T-cell (primary cell): ENCODE measurements around the gene PSMB3. TPM values are rescaled to one million over a fixed set of nuclear protein-coding genes. Genes with fewer than 3 reads are reported as not detected.

Experiments
- ATAC-seq, 4 experiments: fragments of 200-7000 bp in 3 of 4; fragments of 150-1000 bp in 1 of 4; cut with Tn5 transposase; replicated peaks in 1 of 4; 1 replicate in 3 of 4; 2 replicates in 1 of 4; pipeline ENCODE4 v1.10.0; 2021; ENCODE audit warnings: moderate library complexity in 3 of 4, mild to moderate bottlenecking in 2 of 4, moderate number of reproducible peaks in 1 of 4
- CTCF ChIA-PET, 2 donors: fragments of 300-600 bp; sonication (Branson Sonifier 250); formaldehyde crosslinking; loops; one replicate each; lab custom pipeline; 2022; ENCODE audit warnings: antibody characterized with exemption in 2 of 2; lab: Charles Lee
- POLR2A ChIA-PET, 2 donors: fragments of 300-600 bp; sonication (Branson Sonifier 250); formaldehyde crosslinking; loops; one replicate each; lab custom pipeline; 2022; ENCODE audit warnings: antibody characterized with exemption in 2 of 2; lab: Charles Lee
- DNase-seq, 35 experiments: peaks; one replicate each; pipeline versions ENCODE4 v3.0.0 to v3.0.0-alpha.2; 2013 to 2023
- H3K27ac ChIP-seq: one replicate; pipeline ENCODE4 v1.5.1; 2013; ENCODE audit warnings: low read length
- H3K27me3 ChIP-seq, 2 experiments: replicated peaks in 1 of 2; 1 replicate in 1 of 2; 2 replicates in 1 of 2; pipeline versions ENCODE4 v1.6.1 to v1.7.0; 2013; ENCODE audit warnings: low read length in 1 of 2, mixed read lengths in 1 of 2; ENCODE audit not compliant: control insufficient read depth in 2 of 2, insufficient read depth in 2 of 2; ENCODE audit errors: extremely low read depth in 1 of 2
- H3K36me3 ChIP-seq, 2 donors: 1 replicate in 1 of 2; 2 replicates in 1 of 2; pipeline versions ENCODE4 v1.6.1 to v1.7.0; 2013; ENCODE audit warnings: low read length in 1 of 2; ENCODE audit not compliant: control insufficient read depth in 2 of 2, insufficient read depth in 1 of 2; ENCODE audit errors: extremely low read depth in 1 of 2
- H3K4me1 ChIP-seq, 2 experiments: 1 replicate in 1 of 2; 2 replicates in 1 of 2; pipeline versions ENCODE4 v1.6.1 to v1.7.0; 2013; ENCODE audit warnings: low read length in 2 of 2, mixed read lengths in 1 of 2; ENCODE audit not compliant: insufficient read depth in 2 of 2, control insufficient read depth in 1 of 2; ENCODE audit errors: extremely low read depth in 1 of 2
- H3K4me3 ChIP-seq, 2 donors: 1 replicate in 1 of 2; 2 replicates in 1 of 2; pipeline versions ENCODE4 v1.5.1 to v1.7.0; 2013; ENCODE audit warnings: mild to moderate bottlenecking in 2 of 2, low read length in 1 of 2, moderate library complexity in 1 of 2; ENCODE audit not compliant: control insufficient read depth in 1 of 2; ENCODE audit errors: extremely low read depth in 1 of 2
- H3K9me3 ChIP-seq: 2 replicates; pipeline ENCODE4 v1.7.0; 2013
- H3K27ac Mint-ChIP-seq, 2 donors: one replicate each; pipeline ENCODE4 v1.8.0; 2020 to 2021; ENCODE audit warnings: mild to moderate bottlenecking in 2 of 2, mixed read lengths in 2 of 2
- H3K27me3 Mint-ChIP-seq, 2 donors: one replicate each; pipeline ENCODE4 v1.8.0; 2021 to 2022; ENCODE audit warnings: mixed read lengths in 2 of 2
- H3K36me3 Mint-ChIP-seq: one replicate; pipeline ENCODE4 v1.8.0; 2021; ENCODE audit warnings: mixed read lengths
- H3K4me1 Mint-ChIP-seq, 3 donors: one replicate each; pipeline ENCODE4 v1.8.0; 2020 to 2022; ENCODE audit warnings: mixed read lengths in 3 of 3, mild to moderate bottlenecking in 1 of 3
- H3K4me3 Mint-ChIP-seq, 3 donors: one replicate each; pipeline ENCODE4 v1.8.0; 2020 to 2022; ENCODE audit warnings: mild to moderate bottlenecking in 3 of 3, mixed read lengths in 3 of 3, moderate library complexity in 3 of 3
- H3K9me3 Mint-ChIP-seq, 3 donors: one replicate each; pipeline ENCODE4 v1.8.0; 2020 to 2022; ENCODE audit warnings: mixed read lengths in 3 of 3
- WGBS: methylation state at CpG from one replicate; pipeline ENCODE4 v1.1.5; 2013; ENCODE audit warnings: missing lambda C conversion rate; ENCODE audit not compliant: insufficient coverage; 5-methylcytosine and 5-hydroxymethylcytosine counted together
- total RNA-seq, 35 experiments: library from RNA in 6 of 35; stranded (reverse) in 6 of 35; fragments of 120-200 nt in 1 of 35; gene quantifications; one replicate each; pipeline versions ENCODE4 v1.2.1 to v1.2.4 and lab custom pipeline; 2013 to 2026

PSMB3 gene
- total RNA-seq, 5 donors from 2014 or later (not counting 1 experiment from before 2014, with no cell fraction given) = 81.2 to 116 (median 104) TPM

DNA sequence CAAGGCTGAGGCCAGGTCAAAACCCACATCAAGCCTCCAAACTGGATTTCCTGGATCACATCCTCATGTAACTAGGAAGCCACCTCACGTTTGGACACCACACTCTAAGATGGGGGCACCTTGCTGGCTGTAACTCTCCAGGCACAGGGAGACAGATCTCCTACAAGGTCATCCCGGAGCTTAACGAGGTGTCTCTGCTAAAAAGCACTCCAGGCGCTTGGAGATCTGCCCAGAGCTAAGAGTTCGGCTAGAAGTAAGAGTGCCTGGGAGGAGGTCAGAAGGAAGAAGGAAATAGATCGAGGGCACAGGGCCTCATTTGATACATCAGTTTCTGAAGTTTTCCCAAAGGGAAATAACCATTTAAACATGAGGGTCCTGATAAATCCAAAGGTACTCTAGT is 15.9 kb downstream of the PSMB3 start:
- Histone ChIP-seq H3K4me3 (no peak overlapping the region), H3K4me1 (no peaks in the 10 kb centered on the region), H3K27ac (no peak overlapping the region), H3K9me3 (no peaks in the 10 kb centered on the region), H3K27me3 (no peaks in the 10 kb centered on the region), H3K36me3 (peaks cover 10 to 91% of the 10 kb centered on the region in 2 donors)
- POLR2A ChIA-PET = no interaction called here
- H3K36me3 Mint-ChIP-seq = peaks cover 66% of the 10 kb centered on the region
- no peaks in the 10 kb centered on the region for H3K4me1 Mint-ChIP-seq
- no peaks in the 10 kb centered on the region for H3K9me3 Mint-ChIP-seq
- ATAC-seq (no peak), DNase-seq (no peak)
- peak overlapping the region in 1 of 2 donors; percentile 34 for H3K27ac Mint-ChIP-seq
- CTCF ChIA-PET = no interaction called here
- WGBS = 87% methylated on average over 5 of the region's 6 CpGs
- H3K4me3 Mint-ChIP-seq = no peak overlapping the region
- no peaks in the 10 kb centered on the region for H3K27me3 Mint-ChIP-seq

DNA sequence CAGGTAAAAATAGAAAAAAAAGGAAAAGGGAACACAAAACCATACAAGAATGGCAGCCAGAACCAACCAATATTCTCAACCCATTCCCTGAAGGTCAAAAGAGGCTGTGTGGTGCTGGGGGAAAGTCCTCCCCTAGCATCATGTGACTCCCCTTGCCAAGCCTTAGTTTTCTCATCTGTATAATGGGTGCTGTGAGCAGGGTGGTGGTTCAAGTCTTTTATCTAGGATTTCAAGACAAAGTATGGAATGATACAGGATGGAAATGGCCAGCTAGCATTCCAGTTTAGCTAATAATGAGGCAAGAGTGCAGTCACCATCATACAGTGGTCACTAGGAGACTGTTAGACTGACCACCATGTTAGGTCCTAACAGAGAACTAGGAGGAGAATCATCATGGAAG is 20.7 kb downstream of the PSMB3 start:
- Mint-ChIP-seq H3K9me3 (no peaks in the 10 kb centered on the region), H3K4me1 (no peaks in the 10 kb centered on the region), H3K4me3 (no peak overlapping the region), H3K36me3 (peaks cover 42% of the 10 kb centered on the region), H3K27me3 (no peaks in the 10 kb centered on the region), H3K27ac (peak overlapping the region in 1 of 2 donors; percentile 16)
- ATAC-seq (no peak), DNase-seq (no peak)
- no peaks in the 10 kb centered on the region for H3K27me3 ChIP-seq
- H3K9me3 ChIP-seq = no peaks in the 10 kb centered on the region
- no peak overlapping the region for H3K4me3 ChIP-seq
- H3K36me3 ChIP-seq = peaks cover 16 to 82% of the 10 kb centered on the region in 2 donors
- H3K4me1 ChIP-seq = no peaks in the 10 kb centered on the region
- CTCF ChIA-PET = no interaction called here
- H3K27ac ChIP-seq = no peak overlapping the region
- POLR2A ChIA-PET = interaction anchor here in 1 of 2 donors (0.5 kb wide), 1 partner anchor 21 kb away, joined by 4 read pairs; no protein-coding TSS in a partner anchor

DNA sequence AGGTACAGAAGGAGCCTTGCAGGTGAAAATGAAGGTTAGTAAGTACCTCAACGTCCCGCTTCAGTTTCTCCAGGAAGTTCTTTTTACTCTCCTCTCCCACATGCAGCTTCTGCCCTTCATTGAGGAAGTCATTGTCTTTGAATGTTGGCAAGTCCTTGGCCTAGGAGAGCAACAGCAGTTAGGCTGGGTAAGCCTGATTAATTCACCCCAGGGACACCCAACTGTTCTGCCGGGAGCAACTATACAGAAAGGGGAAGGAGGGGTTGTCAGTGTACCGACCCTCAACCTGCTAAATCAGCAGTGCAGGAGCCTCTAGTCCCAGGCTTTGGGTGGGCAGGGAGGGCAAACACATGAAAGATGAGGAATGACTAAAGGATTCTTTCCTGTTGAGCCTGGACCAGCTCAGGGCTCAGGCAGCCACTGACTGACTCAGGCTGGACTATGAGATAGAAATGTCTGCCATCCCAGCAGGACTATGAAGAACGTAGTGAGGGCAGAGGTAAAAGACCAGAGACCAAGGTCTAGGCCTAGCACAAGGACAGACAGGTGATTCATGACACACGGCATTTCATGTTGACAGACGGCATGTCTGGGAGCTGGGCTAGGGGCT is 25.2 kb downstream of the PSMB3 start:
- no peaks in the 10 kb centered on the region for H3K4me1 ChIP-seq
- no peaks in the 10 kb centered on the region for H3K9me3 ChIP-seq
- ATAC-seq (no peak), DNase-seq (no peak)
- no peak overlapping the region for H3K27ac ChIP-seq
- 100% methylated on average over 3 of the region's 7 CpGs for WGBS
- H3K36me3 ChIP-seq = peaks cover 13 to 86% of the 10 kb centered on the region in 2 donors
- Mint-ChIP-seq H3K4me1 (peaks cover 0 to 2% (median 0%) of the 10 kb centered on the region in 3 donors), H3K27ac (no peak overlapping the region), H3K27me3 (no peaks in the 10 kb centered on the region), H3K9me3 (no peaks in the 10 kb centered on the region), H3K36me3 (peaks cover 39% of the 10 kb centered on the region), H3K4me3 (no peak overlapping the region)
- ChIA-PET CTCF (no interaction called here), POLR2A (no interaction called here)
- no peak overlapping the region for H3K4me3 ChIP-seq
- no peaks in the 10 kb centered on the region for H3K27me3 ChIP-seq

DNA sequence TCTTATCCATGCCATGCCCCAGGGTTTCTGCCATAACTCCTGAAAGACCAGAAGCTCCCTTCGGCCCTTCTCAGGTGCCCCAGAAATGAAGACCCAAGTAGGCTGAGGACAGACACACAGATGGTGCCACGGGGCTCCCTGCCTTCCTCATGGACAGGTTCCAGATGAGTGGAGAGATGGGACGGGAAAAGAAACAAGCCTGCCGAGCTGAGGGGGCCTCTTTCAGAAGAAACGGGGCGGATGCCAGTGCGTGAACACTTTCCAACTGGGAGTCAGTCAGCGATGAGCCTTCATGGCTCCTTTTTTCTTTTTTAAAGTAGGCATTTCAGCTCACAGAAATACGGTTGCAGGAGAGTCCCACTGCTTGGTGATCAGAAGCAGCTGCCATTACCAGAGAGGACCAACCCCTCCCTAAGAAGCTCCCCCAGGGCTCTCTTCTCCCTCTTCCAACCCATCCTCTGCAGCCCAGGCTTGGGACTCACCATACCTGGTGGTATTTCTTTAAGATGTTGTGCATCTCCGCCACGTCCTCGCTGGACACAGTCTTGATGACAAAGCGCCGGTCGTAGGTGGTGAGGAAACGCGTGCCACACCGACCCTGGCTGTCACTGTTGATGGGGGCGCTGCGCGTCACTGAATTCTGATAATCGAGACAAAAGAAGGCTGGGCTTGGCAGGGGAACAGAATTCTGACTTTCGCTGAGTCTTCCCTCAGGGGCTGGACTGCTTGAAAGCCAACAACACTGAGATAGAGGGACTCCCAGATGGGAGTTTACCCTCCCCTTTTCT is 27.6 kb downstream of the PSMB3 start:
- ATAC-seq = no peak
- H3K4me3 Mint-ChIP-seq = no peak overlapping the region
- Histone ChIP-seq H3K27me3 (no peaks in the 10 kb centered on the region), H3K9me3 (no peaks in the 10 kb centered on the region), H3K36me3 (peaks cover 17 to 90% of the 10 kb centered on the region in 2 donors), H3K4me1 (no peaks in the 10 kb centered on the region), H3K27ac (no peak overlapping the region), H3K4me3 (no peak overlapping the region)
- ChIA-PET CTCF (no interaction called here), POLR2A (no interaction called here)
- H3K36me3 Mint-ChIP-seq = peaks cover 34% of the 10 kb centered on the region
- 95% methylated on average over 23 of the region's 23 CpGs for WGBS
- no peaks in the 10 kb centered on the region for H3K27me3 Mint-ChIP-seq
- DNase-seq = no peak
- no peak overlapping the region for H3K27ac Mint-ChIP-seq
- no peaks in the 10 kb centered on the region for H3K9me3 Mint-ChIP-seq
- H3K4me1 Mint-ChIP-seq = peaks cover 0 to 2% (median 0%) of the 10 kb centered on the region in 3 donors

DNA sequence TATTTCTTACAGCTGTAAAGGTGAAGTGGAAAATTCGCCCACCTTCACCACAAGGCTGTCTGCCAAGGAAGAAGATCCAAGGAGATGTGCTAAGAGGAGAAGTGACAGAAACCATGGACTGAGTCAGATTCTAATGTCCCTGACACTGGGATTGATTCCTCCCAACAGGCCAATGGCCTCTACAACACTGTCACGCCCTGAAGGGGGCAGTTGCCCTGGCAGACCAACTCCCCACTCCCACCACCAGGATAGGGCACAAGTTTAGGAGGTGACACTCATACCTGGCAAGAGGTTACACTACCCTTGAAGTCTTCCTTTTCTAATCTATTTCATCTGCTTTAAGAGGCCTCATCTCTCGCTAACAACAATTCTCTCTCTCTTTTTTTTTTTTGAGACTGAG is 30.7 kb downstream of the PSMB3 start:
- no peaks in the 10 kb centered on the region for H3K9me3 ChIP-seq
- Mint-ChIP-seq H3K27me3 (no peaks in the 10 kb centered on the region), H3K36me3 (peaks cover 43% of the 10 kb centered on the region), H3K27ac (no peak overlapping the region), H3K4me1 (peaks cover 2 to 7% (median 3%) of the 10 kb centered on the region in 3 donors), H3K9me3 (no peaks in the 10 kb centered on the region), H3K4me3 (no peak overlapping the region)
- no peaks in the 10 kb centered on the region for H3K27me3 ChIP-seq
- POLR2A ChIA-PET = no interaction called here
- 100% methylated on average over 1 of the region's 3 CpGs for WGBS
- no peak overlapping the region for H3K4me3 ChIP-seq
- no peak for ATAC-seq
- no peak overlapping the region for H3K27ac ChIP-seq
- CTCF ChIA-PET = no interaction called here
- H3K36me3 ChIP-seq = peaks cover 11 to 82% of the 10 kb centered on the region in 2 donors
- H3K4me1 ChIP-seq = no peaks in the 10 kb centered on the region
- DNase-seq = no peak

DNA sequence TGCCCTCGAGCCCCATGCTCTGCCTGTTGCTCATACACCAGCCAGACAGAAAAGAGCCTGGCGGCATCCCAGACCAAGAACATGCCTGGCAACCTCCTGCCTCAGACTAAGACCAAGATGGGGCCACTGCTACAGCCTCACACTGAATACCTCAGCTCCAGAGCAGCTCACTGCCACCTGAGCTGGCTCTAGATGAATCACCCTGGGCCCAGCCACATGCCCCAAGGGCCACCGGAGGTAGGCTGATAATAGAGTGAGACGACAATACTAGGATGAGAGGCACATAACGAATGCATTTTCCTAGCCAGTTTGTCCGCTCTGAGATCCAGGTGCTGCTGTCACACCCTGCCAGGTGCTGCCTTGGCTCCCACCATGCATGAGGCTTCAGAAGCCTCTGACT is 33.8 kb downstream of the PSMB3 start:
- 89% methylated on average over 6 of the region's 6 CpGs for WGBS
- Histone ChIP-seq H3K4me3 (no peak overlapping the region), H3K4me1 (no peaks in the 10 kb centered on the region), H3K27me3 (no peaks in the 10 kb centered on the region), H3K36me3 (peaks cover 9 to 60% of the 10 kb centered on the region in 2 donors), H3K9me3 (no peaks in the 10 kb centered on the region), H3K27ac (no peak overlapping the region)
- ChIA-PET POLR2A (no interaction called here), CTCF (no interaction called here)
- H3K4me3 Mint-ChIP-seq = no peak overlapping the region
- H3K27me3 Mint-ChIP-seq = no peaks in the 10 kb centered on the region
- no peak overlapping the region for H3K27ac Mint-ChIP-seq
- no peak for DNase-seq
- peaks cover 24% of the 10 kb centered on the region for H3K36me3 Mint-ChIP-seq
- peaks cover 10 to 17% (median 15%) of the 10 kb centered on the region in 3 donors for H3K4me1 Mint-ChIP-seq
- no peaks in the 10 kb centered on the region for H3K9me3 Mint-ChIP-seq
- ATAC-seq = no peak
